Upper lobe of left lung (tissue), 4 donors: ENCODE results near the gene DRGX.

Source experiments
- CTCF ChIP-seq, 6 experiments: fragments of 450-650 bp in 4 of 6; fragments of 200-600 bp in 2 of 6; sonication (generic) in 2 of 6; IDR thresholded peaks; one replicate each; pipeline ENCODE4 v1.5.1; 2016 to 2019; ENCODE audit warnings: antibody characterized with exemption in 6 of 6
- EP300 ChIP-seq, 4 donors: sonication (generic); formaldehyde crosslinking; IDR thresholded peaks; one replicate each; pipeline ENCODE4 v1.5.1; 2017; ENCODE audit warnings: antibody characterized with exemption in 4 of 4, control low read depth in 2 of 4
- POLR2A ChIP-seq, 4 donors: fragments of 450-650 bp; IDR thresholded peaks; one replicate each; pipeline ENCODE4 v1.5.1; 2016 to 2017; ENCODE audit warnings: antibody characterized with exemption in 4 of 4, mild to moderate bottlenecking in 2 of 4

- TF ChIP-seq EP300 (IDR thresholded peaks at IDR 0.05) (no peak), CTCF (IDR thresholded peaks at IDR 0.05) (no peak), POLR2A (IDR thresholded peaks at IDR 0.05) (no peak)
Measured at GRCh38 chr10:49350138-49350537, 45.8 kb downstream of the DRGX start.
